HepG2 (cell line): Measurements from ENCODE around the gene CPXM2.

ENCODE experiments used
- CTCF ChIP-seq: sonication (generic); formaldehyde crosslinking; IDR thresholded peaks from 2 replicates; pipeline ENCODE4 v1.5.0; 2020; ENCODE audit warnings: mild to moderate bottlenecking, missing genetic modification reagents, moderate library complexity
- NPAS2 ChIP-seq: sonication (generic); formaldehyde crosslinking; IDR thresholded peaks from 2 replicates; pipeline ENCODE4 v1.8.0; 2022; ENCODE audit warnings: mild to moderate bottlenecking, missing genetic modification reagents, borderline replicate concordance
- ZFP36 ChIP-seq: fragments of 150-350 bp; IDR thresholded peaks from 2 replicates; pipeline ENCODE4 v1.6.1; 2018; ENCODE audit warnings: borderline replicate concordance, low read length, low read depth; ENCODE audit not compliant: partially characterized antibody

- TF ChIP-seq NPAS2 (CRISPR knock-in tag) (no peak), CTCF (CRISPR knock-in tag) (no peak), ZFP36 (no peak)
These were observed 84.1 kb downstream of the CPXM2 start for GRCh38 chr10:123807444-123808035.
